Tongue (tissue), 2 donors: ENCODE measurements around the gene ZBTB46. TPM values are rescaled to one million over a fixed set of nuclear protein-coding genes. Genes with fewer than 3 reads are reported as not detected.

Experiments used
- DNase-seq: peaks from one replicate; pipeline ENCODE4 v3.0.0-alpha.2; 2015
- total RNA-seq: library from RNA; depleted of rRNA; stranded (reverse); fragments of >200 nt; gene quantifications from one replicate; pipeline ENCODE4 v1.2.3, GENCODE V29; 2014

The ZBTB46 gene
- total RNA-seq, 1 donor from 2014 or later: 28.6 TPM

DNA sequence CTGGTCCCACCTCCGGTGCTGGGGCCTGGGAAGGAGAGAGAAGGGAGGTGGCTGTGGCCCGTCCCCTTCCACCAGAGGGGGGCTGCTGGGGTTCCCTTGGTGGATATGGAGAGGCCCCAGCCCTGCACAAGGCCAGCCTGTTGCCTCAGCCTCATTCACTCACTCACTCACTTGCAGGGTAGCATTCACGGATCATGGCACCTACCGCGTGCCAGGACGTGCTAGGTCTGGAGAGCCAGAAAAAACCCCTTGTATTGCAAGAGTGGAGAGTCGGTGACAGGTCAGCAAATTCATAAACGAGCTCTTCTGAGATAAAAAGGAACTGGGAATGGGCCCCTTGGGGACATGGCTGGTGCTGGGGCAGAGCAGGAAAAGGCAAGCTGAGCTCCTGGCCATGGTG lies 6.4 kb upstream of the ZBTB46 start:
- DNase-seq: no peak

GRCh38 chr20:63836458-63837344 lies 5.6 kb upstream of the ZBTB46 start:
- peak; percentile 92 for DNase-seq

GRCh38 chr20:63835021-63835858 lies 4.2 kb upstream of the ZBTB46 start:
- peak; percentile 98 for DNase-seq

DNA sequence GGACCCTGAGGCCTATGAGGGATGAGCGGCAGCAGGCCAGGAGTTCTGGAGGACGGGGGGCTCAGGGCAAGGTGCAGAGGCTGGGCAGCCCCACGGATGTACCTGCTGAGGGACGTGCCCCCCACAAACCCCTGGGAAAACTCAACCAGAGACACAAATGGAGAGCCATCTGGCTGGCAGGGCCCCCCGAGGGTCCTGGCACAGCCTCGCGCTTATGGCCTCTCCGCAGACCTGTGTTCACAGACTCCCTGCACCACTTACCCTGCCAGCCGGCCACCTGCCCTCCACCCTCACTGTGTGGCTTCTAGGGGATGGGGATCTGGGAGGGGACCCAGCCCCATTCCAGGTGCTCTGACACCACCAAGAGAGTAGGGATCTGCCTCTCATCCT lies 3.4 kb upstream of the ZBTB46 start:
- DNase-seq: no peak

DNA sequence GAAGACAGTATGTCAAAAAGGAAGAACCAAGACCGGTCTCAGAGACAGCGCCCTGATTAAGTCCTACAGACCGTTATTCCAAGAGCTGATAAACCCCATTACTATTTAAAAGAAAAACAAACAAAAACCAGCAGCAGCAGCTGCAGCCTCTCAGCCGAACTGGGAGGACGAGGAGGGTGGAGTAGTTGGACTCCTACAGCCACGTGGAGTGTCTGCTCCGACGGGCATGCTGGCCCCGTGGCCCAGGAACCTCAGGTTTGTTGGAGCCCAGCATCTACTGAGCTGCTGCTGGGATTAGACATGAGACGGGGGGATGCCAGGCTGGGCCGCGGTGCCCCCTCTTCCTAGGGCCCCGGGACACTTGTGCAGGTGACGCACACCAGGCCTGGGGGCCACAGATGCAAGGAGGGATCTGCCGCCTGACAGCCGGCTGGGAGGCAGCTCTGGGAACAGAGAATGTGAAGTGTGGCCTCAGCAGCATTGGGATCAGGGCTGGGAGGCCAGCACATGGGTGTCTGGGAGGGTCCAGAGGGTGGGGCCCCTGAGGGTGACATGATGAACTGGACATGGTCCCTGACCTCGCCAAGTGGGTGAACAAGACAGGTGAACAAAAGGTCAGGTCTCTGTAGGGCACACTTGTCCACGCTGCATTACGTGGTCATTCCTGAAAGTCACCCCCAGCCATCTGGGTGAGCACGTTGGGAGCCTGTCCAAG lies 2.9 kb upstream of the ZBTB46 start:
- DNase-seq: no peak

- peak; percentile 36 for DNase-seq
These were observed 1.1 kb upstream of the ZBTB46 start for GRCh38 chr20:63831993-63832686.

GRCh38 chr20:63831646-63831992 lies 555 bp upstream of the ZBTB46 start:
- no peak for DNase-seq

- DNase-seq: peak; percentile 30
These were observed 874 bp downstream of the ZBTB46 start for GRCh38 chr20:63829945-63830835.

GRCh38 chr20:63829603-63829944 lies 1.5 kb downstream of the ZBTB46 start:
- no peak for DNase-seq

DNA sequence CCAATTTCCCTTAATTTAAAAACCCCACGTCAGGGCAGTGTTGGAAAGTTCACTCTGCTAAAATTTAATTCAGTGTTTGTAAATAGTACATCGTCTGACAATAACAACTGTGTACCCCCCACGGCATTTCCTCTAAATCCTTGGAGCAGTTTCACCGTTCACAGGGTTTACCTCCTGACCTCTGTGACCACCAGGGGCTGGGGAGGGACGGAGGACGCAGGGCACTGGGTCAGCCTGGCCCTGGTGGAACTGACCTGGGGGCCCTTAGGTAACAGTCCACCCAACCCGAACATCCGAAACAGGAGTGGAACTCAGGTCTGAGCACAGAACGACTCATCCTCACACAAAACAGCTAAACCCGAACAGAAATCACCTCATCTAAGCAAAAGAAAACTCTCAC lies 2.1 kb downstream of the ZBTB46 start:
- DNase-seq: no peak

DNA sequence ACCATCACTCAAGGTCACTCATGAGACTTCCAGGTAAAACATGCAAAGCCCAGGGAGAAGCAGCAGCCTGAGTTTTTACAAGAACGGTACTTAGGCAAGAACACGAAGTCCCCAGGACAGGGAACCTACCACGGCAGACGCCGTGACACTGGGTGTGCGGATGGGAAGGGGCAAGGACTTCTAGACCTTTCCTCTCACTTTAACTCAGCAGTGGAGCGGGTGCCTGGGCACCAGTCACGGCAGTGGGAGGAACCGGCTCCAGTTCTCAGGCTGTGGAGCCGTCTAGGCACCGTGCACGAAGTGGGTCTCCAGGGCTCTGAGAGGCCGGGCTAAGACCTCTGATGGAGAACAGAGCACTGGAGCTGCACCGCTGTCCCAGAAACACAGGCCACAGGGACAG lies 2.5 kb downstream of the ZBTB46 start:
- no peak for DNase-seq

DNA sequence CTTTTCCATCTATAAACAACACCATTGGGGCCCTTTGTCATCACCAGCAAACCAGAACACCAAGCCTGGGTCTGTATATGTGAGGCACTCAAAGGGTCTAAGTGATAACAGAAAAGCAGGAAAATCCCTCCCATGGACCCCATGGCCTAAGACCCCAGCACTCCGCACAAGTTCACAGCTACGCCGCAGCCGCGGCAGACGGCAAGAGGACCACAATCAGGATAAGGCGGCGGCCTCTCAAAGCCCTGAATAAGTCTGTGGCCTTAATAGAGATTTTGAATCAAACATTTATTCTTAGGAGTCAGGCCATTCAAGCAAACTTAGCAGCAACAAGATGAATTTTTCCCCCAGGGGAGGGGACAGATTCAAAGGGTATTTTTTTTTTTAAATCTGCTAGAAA lies 2.9 kb downstream of the ZBTB46 start:
- no peak for DNase-seq

DNA sequence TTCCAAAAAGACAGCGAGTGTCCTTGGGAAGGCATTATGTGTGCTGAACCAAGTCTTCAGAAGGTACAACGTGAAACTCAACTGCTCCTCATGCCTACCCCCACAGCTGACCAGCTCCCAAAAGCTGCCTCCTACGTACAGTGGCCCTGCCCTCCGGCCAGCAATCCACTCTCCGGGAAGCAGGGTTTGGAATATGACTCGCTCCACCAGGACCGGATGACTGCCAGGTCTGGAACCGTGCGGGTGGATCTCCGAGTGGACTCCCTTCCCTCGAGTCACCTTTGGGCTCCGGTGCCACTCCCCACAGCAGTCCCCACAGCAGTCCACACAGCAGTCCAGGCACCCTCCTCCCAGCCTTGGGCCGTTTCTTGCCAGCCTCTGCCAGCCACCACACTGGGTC lies 4.3 kb downstream of the ZBTB46 start:
- DNase-seq: no peak

- no peak for DNase-seq
These were observed 5.5 kb downstream of the ZBTB46 start for GRCh38 chr20:63825331-63826118.

GRCh38 chr20:63823691-63824311 lies 7.3 kb downstream of the ZBTB46 start:
- DNase-seq: no peak

DNA sequence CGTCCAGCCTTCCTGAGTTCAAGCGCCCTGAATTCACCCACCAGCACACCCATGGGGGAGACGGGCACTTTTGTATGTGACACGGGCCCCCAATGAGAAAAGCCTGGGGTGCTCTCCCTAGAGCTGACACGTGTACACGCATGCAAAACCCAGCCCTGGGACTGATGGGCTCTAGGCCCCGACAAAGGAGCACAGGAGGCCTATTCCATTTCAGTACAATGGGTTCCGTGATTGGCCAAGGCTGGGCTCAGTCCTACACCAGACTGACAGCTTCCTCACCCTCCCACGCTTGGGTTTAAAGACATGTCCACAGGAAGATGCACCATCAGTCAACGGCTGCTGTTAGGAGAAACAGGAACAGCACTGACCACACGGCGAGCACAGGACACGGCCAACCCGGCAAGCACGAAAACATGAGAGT lies 8.8 kb downstream of the ZBTB46 start:
- no peak for DNase-seq

GRCh38 chr20:63821811-63822210 lies 9.3 kb downstream of the ZBTB46 start:
- DNase-seq: no peak

DNA sequence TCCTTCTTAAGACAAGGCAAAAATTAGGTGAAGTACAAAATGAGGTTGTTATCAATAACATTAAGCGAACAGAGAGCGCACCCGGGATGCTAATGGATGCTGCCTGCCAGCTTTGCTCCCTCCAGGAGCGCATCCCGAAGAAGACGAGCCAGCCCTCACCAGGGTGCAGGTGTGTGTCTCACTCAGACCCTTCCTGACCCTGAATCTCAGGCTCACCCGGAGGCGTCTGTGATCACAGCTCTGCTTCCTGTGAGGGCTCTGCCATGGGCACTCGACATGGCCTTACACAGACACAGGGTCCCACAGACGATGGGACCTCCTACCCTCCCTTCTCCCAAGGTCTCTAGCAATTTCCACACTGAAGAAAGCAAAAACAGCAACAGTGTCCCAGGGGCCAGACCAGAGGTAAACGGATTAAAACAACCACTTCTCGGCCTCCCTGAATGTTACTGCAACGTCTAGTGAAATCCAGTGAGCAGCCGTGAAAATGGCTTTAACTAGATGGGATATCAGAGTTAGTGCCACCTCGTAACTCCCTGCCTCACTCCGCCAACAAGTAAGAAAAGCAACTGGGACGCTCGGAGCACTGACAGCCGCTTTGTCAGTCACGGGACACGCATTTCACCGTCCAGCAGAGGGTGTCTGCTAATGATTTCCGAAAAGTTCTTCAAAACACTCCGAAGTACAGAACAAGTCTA lies 11.7 kb downstream of the ZBTB46 start:
- DNase-seq: peak; percentile 66

DNA sequence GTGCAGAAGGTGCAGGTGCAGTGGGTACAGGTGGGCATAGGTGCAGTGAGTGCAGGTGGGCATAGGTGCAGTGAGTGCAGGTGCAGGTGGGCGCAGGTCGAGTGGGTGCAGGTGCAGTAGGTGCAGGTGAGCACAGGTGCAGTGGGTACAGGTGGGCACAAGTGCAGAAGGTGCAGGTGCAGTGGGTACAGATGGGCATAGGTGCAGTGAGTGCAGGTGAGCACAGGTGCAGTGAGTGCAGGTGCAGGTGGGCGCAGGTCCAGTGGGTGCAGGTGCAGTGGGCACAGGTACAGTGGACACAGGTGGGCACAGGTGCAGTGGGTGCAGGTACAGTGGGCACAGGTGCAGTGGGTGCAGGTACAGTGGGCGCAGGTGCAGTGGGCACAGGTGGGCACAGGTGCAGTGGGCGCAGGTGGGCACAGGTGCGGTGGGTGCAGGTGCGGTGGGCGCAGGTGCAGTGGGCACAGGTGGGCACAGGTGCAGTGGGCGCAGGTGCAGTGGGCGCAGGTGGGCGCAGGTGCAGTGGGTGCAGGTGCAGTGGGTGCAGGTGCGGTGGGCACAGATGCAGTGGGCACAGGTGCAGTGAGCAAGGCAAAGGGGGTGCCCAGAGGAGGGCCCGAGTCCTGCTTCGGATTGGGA lies 15.3 kb downstream of the ZBTB46 start:
- no peak for DNase-seq
